OCI-LY1 (cell line): ENCODE results near the gene TEKT5.

ENCODE experiments used
- EZH2 ChIP-seq: fragments of 200-600 bp; sonication (generic), shearing (Covaris generic); IDR thresholded peaks from 2 replicates; pipeline ENCODE4 v1.8.0; 2017; ENCODE audit warnings: borderline replicate concordance, mixed run types, mild to moderate bottlenecking, antibody characterized with exemption, low read length, moderate library complexity, mixed read lengths
- TF ChIP-seq, protein P1 (sequence below): fragments of 200-600 bp; sonication (generic), shearing (Covaris generic); IDR thresholded peaks from 2 replicates; pipeline ENCODE4 v1.5.1; 2017; ENCODE audit warnings: mild to moderate bottlenecking, antibody characterized with exemption, low read length, moderate library complexity, mixed read lengths

- TF ChIP-seq, protein P1, sequence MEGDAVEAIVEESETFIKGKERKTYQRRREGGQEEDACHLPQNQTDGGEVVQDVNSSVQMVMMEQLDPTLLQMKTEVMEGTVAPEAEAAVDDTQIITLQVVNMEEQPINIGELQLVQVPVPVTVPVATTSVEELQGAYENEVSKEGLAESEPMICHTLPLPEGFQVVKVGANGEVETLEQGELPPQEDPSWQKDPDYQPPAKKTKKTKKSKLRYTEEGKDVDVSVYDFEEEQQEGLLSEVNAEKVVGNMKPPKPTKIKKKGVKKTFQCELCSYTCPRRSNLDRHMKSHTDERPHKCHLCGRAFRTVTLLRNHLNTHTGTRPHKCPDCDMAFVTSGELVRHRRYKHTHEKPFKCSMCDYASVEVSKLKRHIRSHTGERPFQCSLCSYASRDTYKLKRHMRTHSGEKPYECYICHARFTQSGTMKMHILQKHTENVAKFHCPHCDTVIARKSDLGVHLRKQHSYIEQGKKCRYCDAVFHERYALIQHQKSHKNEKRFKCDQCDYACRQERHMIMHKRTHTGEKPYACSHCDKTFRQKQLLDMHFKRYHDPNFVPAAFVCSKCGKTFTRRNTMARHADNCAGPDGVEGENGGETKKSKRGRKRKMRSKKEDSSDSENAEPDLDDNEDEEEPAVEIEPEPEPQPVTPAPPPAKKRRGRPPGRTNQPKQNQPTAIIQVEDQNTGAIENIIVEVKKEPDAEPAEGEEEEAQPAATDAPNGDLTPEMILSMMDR = no peak
- TF ChIP-seq EZH2 = no peak
Observed at GRCh38 chr16:10657925-10658324, 36.8 kb downstream of the TEKT5 start.
